Astrocyte (in vitro differentiated cells and primary cell): ENCODE results near the gene RAB31. TPM values are rescaled to one million over a fixed set of nuclear protein-coding genes. Genes with fewer than 3 reads are reported as not detected.
A peak's percentile ranks its signal among the peaks of the same experiment; 100 is the strongest.

Experiments used
- DNase-seq: peaks from one replicate; pipeline ENCODE4 v3.0.0-alpha.2; 2010; ENCODE audit warnings: low read depth
- FAIRE-seq: peaks from 2 replicates; lab custom pipeline; 2011; peaks lifted over from hg19 to GRCh38; lab: Jason Lieb, UNC
- H2AFZ ChIP-seq: 2 replicates; pipeline ENCODE4 v1.6.0; 2012; ENCODE audit warnings: low read depth, low read length, inconsistent platforms
- H3K27ac ChIP-seq: 2 replicates; pipeline ENCODE4 v1.5.1; 2011; ENCODE audit warnings: low read depth, low read length, inconsistent platforms
- H3K27me3 ChIP-seq: 2 replicates; pipeline ENCODE4 v1.6.0; 2011; ENCODE audit warnings: low read length, inconsistent platforms; ENCODE audit not compliant: insufficient read depth
- H3K36me3 ChIP-seq: 2 replicates; pipeline ENCODE4 v1.5.1; 2011; ENCODE audit warnings: low read length, inconsistent platforms; ENCODE audit not compliant: insufficient read depth
- H3K4me1 ChIP-seq: 2 replicates; pipeline ENCODE4 v1.5.1; 2011; ENCODE audit warnings: low read length, inconsistent platforms; ENCODE audit not compliant: insufficient read depth
- H3K4me2 ChIP-seq: 2 replicates; pipeline ENCODE4 v1.6.0; 2012; ENCODE audit warnings: low read length, inconsistent platforms
- H3K4me3 ChIP-seq: 2 replicates; pipeline ENCODE4 v1.5.1; 2011; ENCODE audit warnings: low read depth, mild to moderate bottlenecking, low read length, inconsistent platforms; ENCODE audit not compliant: insufficient read depth
- H3K79me2 ChIP-seq: 2 replicates; pipeline ENCODE4 v1.6.0; 2012; ENCODE audit warnings: mild to moderate bottlenecking, low read length, inconsistent platforms; ENCODE audit not compliant: insufficient read depth
- H3K9ac ChIP-seq: 2 replicates; pipeline ENCODE4 v1.6.0; 2012; ENCODE audit warnings: mild to moderate bottlenecking, low read length, inconsistent platforms
- H3K9me3 ChIP-seq: 2 replicates; pipeline ENCODE4 v1.5.1; 2012; ENCODE audit warnings: low read depth, mild to moderate bottlenecking, low read length, inconsistent platforms; ENCODE audit not compliant: insufficient read depth
- H4K20me1 ChIP-seq: 2 replicates; pipeline ENCODE4 v1.6.0; 2012; ENCODE audit warnings: low read length, inconsistent platforms; ENCODE audit not compliant: insufficient read depth
- H3K27ac Mint-ChIP-seq: one replicate; pipeline ENCODE4 v1.8.0; 2021; ENCODE audit warnings: mild to moderate bottlenecking, mixed read lengths; ENCODE audit not compliant: unreplicated experiment
- H3K27me3 Mint-ChIP-seq: one replicate; pipeline ENCODE4 v1.8.0; 2021; ENCODE audit warnings: low read depth, mixed read lengths; ENCODE audit not compliant: unreplicated experiment
- H3K36me3 Mint-ChIP-seq: one replicate; pipeline ENCODE4 v1.8.0; 2021; ENCODE audit warnings: low read depth, mixed read lengths; ENCODE audit not compliant: unreplicated experiment
- H3K4me1 Mint-ChIP-seq: one replicate; pipeline ENCODE4 v1.8.0; 2021; ENCODE audit warnings: low read depth, mixed read lengths; ENCODE audit not compliant: unreplicated experiment
- H3K4me3 Mint-ChIP-seq: one replicate; pipeline ENCODE4 v1.8.0; 2021; ENCODE audit warnings: mild to moderate bottlenecking, moderate library complexity, mixed read lengths; ENCODE audit not compliant: unreplicated experiment
- H3K9me3 Mint-ChIP-seq: one replicate; pipeline ENCODE4 v1.8.0; 2021; ENCODE audit warnings: mild to moderate bottlenecking, mixed read lengths; ENCODE audit not compliant: unreplicated experiment
- EZH2 ChIP-seq: IDR thresholded peaks from 2 replicates; pipeline ENCODE4 v1.6.1; 2012; ENCODE audit warnings: mild to moderate bottlenecking, low read length, inconsistent platforms; ENCODE audit not compliant: insufficient read depth
- total RNA-seq: library from RNA; stranded (reverse); gene quantifications from 2 replicates; pipeline ENCODE4 v1.2.1, GENCODE V29; 2021
- TF ChIP-seq, protein P1 (sequence below): IDR thresholded peaks from 2 replicates; pipeline ENCODE4 v1.5.1; 2011; ENCODE audit warnings: low read depth, mild to moderate bottlenecking, inconsistent platforms, low read length, moderate library complexity; ENCODE audit not compliant: insufficient read depth

Gene RAB31
- total RNA-seq, 1 donor from 2014 or later, result 100 TPM

DNA sequence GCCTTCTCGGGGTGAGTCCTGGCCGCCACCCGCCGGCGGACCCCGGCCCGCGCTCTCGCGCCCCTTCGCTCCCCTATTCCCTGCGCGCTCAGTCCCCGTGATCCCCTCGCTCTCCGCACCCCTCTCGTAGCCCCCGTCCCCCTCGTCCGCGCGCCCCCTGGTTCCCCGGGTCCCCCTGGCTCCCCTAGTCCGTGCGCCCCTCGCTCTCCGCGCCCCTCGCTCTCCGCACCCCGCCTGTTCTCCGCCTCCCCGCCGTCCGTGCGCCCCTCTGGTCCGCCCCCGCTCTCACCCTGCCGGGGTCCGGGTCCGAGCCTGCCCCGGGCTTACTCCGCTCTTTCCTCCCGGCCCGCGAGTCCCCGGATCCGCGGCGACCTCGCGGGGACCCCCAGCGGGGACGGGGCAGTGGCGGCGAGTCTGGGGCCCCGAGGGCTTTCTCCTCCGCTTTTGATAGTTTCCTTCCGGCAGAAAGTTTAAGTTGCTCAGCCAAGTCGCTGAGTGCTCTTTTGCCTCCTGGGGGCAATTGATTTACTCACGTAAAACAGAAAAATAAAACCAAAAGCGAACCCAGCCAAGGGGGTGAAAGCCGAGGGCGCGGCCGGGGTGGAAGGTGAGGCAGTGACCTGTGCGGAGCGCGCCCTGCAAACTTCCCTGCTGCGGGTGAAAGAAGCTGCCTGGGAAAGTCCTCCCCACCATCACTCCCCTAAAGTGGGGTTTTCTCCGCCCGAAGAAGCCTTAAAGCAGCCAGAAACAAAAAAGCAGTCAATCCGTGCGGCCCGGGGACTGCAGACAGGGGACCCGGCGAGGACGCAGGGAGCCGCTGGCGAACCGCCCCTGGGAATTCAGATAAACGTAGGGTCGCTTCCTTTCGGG, 568 bp downstream of the RAB31 start:
- no peaks in the 10 kb centered on the region for H3K36me3 ChIP-seq
- peak overlapping the region; percentile 85 for H3K27ac Mint-ChIP-seq

DNA sequence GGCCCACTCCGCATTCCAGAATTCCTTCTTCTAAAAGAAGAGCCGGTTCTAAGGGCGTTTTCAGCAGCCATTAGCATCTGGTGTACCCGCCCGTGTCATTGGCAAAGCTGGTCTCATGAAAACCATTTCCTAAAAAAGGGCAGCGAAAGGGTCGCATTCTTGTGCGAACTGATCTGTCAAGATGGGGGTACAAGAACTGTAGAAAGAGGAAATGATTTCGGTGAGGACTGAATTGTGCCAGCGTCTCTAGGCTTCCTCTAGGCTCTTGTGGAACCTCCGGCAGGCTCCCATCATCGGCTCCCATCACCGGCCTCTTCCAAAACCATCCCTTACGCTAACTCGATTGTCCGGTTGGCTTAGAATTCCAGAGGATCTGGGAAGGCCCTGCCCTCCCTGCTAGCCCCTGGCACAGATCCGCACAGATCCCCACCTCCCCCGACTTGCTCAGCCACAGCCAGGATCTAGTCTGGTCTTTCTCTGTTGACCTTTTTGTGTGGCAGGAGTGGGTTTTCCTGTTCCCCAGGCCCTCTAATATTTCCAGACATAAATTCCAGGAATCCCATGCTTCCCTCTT, 1.3 kb downstream of the RAB31 start:
- H3K27ac ChIP-seq, result peak overlapping the region; percentile 86
- FAIRE-seq, result no peak
- no peaks in the 10 kb centered on the region for H3K36me3 ChIP-seq
- H3K4me3 ChIP-seq, result peak overlapping the region; percentile 75
- Mint-ChIP-seq H3K36me3 (peaks cover 15% of the 10 kb centered on the region), H3K9me3 (peaks cover 3% of the 10 kb centered on the region), H3K4me3 (peak overlapping the region; percentile 96), H3K27me3 (no peaks in the 10 kb centered on the region), H3K4me1 (peaks cover 50% of the 10 kb centered on the region), H3K27ac (peak overlapping the region; percentile 85)
- DNase-seq, result no peak
- peak overlapping the region; percentile 92 for H3K4me2 ChIP-seq
- H3K9ac ChIP-seq, result peak overlapping the region; percentile 90
- peaks cover 45% of the 10 kb centered on the region for H4K20me1 ChIP-seq
- H3K27me3 ChIP-seq, result no peaks in the 10 kb centered on the region
- no peaks in the 10 kb centered on the region for H3K9me3 ChIP-seq
- H2AFZ ChIP-seq, result peak overlapping the region; percentile 61
- TF ChIP-seq EZH2, result no peak
- TF ChIP-seq, protein P1, sequence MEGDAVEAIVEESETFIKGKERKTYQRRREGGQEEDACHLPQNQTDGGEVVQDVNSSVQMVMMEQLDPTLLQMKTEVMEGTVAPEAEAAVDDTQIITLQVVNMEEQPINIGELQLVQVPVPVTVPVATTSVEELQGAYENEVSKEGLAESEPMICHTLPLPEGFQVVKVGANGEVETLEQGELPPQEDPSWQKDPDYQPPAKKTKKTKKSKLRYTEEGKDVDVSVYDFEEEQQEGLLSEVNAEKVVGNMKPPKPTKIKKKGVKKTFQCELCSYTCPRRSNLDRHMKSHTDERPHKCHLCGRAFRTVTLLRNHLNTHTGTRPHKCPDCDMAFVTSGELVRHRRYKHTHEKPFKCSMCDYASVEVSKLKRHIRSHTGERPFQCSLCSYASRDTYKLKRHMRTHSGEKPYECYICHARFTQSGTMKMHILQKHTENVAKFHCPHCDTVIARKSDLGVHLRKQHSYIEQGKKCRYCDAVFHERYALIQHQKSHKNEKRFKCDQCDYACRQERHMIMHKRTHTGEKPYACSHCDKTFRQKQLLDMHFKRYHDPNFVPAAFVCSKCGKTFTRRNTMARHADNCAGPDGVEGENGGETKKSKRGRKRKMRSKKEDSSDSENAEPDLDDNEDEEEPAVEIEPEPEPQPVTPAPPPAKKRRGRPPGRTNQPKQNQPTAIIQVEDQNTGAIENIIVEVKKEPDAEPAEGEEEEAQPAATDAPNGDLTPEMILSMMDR, result no peak
- H3K79me2 ChIP-seq, result peaks cover 59% of the 10 kb centered on the region
- peaks cover 38% of the 10 kb centered on the region for H3K4me1 ChIP-seq

More for the DNA sequence above, 568 bp downstream of the RAB31 start:
- Histone ChIP-seq H3K4me3 (peak overlapping the region; percentile 75), H3K9me3 (no peaks in the 10 kb centered on the region), H2AFZ (peak overlapping the region; percentile 35), H3K79me2 (peaks cover 52% of the 10 kb centered on the region), H4K20me1 (peaks cover 37% of the 10 kb centered on the region), H3K27ac (peak overlapping the region; percentile 86), H3K27me3 (no peaks in the 10 kb centered on the region), H3K9ac (peak overlapping the region; percentile 90), H3K4me1 (peaks cover 38% of the 10 kb centered on the region), H3K4me2 (peak overlapping the region; percentile 92)
- no peaks in the 10 kb centered on the region for H3K27me3 Mint-ChIP-seq
- FAIRE-seq, result no peak
- H3K4me1 Mint-ChIP-seq, result peaks cover 50% of the 10 kb centered on the region
- TF ChIP-seq, protein P1, result no peak
- TF ChIP-seq EZH2, result no peak
- peaks cover 3% of the 10 kb centered on the region for H3K9me3 Mint-ChIP-seq
- H3K36me3 Mint-ChIP-seq, result peaks cover 14% of the 10 kb centered on the region
- no peak for DNase-seq
- H3K4me3 Mint-ChIP-seq, result peak overlapping the region; percentile 96
